HG03039 (cell line): ENCODE measurements around the gene LIPC.

Source experiments
- ATAC-seq: cut with Tn5 transposase; IDR thresholded peaks from one replicate; pipeline ENCODE4 v1.9.1; 2021; ENCODE audit warnings: mild to moderate bottlenecking, moderate library complexity; ENCODE audit not compliant: unreplicated experiment

Gene LIPC

DNA sequence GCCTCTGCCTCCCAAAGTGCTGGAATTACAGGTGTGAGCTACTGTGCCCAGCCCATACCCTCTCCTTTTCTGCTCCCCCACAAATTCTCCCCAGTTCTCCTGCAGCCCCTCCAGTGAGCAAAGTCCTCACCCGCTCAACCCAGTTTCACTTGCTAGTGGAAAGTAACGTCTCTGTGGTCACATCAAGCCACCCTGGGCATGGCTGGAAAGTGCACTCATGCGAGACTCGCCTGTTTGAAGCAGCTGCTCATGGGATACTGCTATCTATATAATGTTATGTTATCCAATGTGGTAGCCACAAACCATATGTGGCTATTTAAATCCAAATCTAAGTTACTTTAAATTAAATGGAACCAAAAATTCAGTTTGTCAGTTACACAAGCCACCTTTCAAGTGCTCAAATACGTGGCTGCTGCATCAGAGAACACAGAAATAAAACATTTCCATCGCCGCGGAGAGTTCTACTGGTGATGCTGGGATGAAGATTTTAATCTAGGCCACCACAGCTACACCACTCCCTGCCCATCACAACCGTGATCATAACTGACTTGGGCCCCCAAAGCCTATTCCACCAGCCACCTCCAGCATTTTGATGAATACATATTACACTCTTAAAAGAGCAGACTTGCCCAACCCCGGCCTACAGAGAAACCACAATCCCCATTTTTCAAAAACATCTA lies 119.4 kb downstream of the LIPC start:
- ATAC-seq, result no peak

- ATAC-seq, result no peak
These were observed 120.1 kb downstream of the LIPC start for GRCh38 chr15:58551764-58552504.

DNA sequence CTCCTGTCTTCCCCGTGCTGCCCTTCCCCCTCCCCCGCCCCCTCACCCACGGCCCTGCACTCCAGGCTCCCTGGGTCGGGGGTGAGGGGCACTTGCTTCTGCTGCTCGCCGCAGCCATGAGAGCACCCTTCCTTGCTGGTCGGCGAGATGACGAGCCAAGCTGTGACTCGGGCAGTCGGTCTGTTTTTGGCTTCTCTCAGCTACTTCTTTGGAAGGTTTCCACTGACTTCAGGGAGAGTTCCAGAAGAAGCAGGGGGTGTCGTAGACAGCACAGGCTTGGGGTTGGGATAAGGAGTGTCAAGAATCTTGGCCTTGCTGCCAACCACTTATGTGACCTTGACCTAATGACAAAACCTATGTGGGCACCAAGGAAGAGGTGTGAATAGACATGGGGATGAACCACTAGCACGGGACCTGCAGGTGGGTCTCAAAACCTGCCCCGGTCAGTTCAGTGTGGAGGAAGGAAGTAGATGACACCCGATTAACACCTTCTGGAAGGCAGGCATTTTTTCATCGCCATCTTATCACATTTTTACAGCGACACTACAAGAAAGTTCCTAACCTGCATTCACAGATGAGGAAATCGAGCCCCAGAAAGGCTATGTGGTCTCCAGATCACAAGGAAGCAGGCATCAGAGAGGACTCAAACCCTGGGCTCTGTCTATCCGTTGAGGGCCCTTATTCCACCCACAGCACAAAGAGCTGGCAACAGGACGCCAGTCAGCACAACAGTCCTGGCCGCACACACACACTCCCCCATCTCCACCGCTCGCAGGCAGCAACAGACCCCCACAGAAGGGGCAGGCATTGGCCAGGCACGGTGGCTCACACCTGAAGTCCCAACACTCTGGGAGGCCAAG lies 120.9 kb downstream of the LIPC start:
- ATAC-seq, result no peak

GRCh38 chr15:58553365-58553918 lies 121.7 kb downstream of the LIPC start:
- no peak for ATAC-seq

- no peak for ATAC-seq
These were observed 123.0 kb downstream of the LIPC start for GRCh38 chr15:58554758-58555157.

DNA sequence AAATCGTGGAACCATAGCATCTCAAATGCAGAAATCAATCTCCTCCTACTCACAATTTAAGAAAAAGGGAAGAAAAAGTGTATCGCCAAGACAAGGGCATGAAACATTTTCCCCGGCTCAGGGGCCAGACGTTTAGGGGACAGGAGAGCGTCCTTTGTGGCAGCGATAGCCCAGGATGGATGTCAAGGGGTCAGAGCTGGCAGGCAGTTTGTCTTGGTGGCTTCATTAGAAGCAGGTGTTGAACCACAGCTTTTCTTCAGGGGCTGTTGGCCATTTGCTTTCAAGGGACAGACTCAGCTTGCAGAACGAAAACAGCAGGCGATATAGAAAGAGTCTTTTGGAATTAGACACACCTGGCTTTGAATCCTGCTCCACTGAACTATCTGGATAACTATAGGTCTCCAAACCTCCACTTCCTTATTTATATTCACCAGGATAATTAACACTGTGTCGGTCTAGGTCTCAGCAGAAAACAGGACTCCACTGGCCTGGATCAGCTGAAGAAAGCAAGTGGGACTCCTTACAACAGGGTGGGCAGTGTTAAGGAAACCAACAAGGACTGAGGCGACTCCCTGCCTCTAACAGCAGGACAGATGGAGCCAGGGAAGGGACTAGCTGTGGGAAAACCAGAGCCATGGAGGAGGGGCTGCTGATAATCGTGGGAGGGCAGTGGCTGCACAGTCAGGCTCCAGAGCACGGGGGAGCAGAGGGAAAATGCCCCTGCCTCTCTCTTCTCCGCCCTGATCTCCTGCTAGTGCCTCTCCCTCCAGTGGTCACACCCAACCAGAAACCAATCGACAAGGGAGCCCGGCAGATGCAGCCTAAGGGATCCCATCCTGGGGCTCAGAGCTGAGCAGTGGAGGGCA lies 123.6 kb downstream of the LIPC start:
- ATAC-seq, result no peak

- ATAC-seq, result no peak
These were observed 124.2 kb downstream of the LIPC start for GRCh38 chr15:58556028-58556361.

GRCh38 chr15:58556541-58556940 lies 124.8 kb downstream of the LIPC start:
- ATAC-seq, result no peak

DNA sequence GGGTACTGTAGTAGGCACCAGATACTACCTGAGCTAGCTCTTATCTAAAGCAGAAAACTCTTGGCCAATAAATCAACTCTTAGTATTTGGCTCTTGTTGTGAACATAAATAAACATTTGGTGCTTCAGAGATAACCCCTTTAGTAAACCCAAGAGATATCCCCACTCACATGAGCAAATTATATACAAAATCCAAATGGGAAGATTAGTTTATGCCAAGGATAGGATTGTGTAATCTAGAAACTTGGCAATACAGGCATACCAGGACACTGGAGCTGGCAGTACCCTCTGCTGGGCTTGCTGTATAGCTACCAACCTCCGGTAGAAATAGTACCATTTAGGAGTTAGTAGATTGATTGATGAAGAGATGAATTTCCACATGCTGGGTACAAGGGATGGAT lies 127.0 kb downstream of the LIPC start:
- ATAC-seq, result no peak

DNA sequence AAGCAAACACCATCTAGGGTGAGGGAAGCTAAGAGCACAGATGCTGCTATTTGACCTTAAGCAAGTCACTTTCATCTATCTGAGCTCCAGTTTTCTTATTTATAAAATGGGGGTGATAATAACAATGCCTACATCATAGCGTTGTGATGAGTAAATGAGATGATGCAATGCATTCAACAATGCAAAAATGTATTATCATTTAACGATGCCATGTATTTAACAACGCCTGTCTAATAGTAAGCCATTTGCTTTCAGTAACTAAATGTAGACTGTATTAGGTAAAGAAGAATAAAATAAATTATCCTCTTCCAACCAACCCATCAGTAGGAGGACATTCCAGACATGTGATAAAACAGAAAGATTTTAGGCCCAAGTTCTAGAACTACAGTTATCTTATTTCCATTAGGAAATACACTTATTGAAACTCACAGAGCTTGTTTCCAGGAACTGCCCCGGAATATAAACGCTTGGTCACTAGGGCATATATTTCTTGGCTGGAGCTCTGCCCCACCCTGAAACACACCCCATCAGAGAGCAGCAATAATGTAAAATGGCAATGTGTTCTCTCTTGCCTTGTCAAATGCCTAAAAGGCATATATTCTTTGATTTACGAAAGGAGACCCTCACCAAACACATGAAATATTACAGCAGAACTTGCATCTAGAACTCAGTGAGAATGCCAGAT lies 128.3 kb downstream of the LIPC start:
- no peak for ATAC-seq

- no peak for ATAC-seq
These were observed 129.5 kb downstream of the LIPC start for GRCh38 chr15:58561321-58561720.

- no peak for ATAC-seq
These were observed 130.3 kb downstream of the LIPC start for GRCh38 chr15:58562135-58562534.

GRCh38 chr15:58564981-58565380 lies 133.2 kb downstream of the LIPC start:
- no peak for ATAC-seq

DNA sequence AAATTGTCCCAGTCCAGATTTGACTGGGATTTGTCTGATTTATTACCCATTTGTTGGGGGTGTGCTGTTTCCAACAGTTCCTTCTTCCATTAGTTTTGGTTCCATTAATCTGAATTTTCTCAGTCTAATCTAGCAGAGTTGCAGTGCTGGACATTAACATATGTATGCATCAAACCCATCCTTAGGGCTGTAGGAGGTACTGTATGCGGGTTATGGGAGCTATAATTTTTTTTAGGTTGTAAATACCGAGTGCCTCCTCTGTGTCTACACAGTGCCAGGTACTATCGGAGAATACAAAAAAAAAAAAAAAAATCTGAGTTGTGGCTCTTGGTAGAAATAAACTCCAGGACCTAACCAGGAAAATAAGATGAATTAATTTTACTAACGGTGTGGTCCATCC lies 133.8 kb downstream of the LIPC start:
- no peak for ATAC-seq

GRCh38 chr15:58566029-58566428 lies 134.2 kb downstream of the LIPC start:
- ATAC-seq, result no peak

- ATAC-seq, result no peak
These were observed 136.4 kb downstream of the LIPC start for GRCh38 chr15:58568157-58568571.

DNA sequence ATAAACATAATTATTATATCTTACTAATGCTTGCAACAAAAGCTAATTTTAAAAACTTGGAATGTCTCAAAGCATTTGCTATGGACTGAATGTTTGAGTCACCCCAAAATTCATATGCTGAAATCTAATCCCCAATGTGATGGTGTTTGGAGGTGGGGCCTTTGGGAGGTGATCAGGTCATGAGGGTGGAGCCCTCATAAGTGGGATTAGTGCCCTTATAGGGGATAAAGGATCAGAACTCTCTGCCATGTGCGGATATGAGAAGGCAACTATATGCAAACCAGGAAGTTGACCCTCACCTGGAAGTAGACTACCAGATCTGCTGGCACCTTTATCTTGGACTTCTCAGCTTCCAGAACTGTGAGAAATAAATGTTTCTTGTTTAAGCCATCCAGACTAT lies 137.7 kb downstream of the LIPC start:
- ATAC-seq, result no peak

DNA sequence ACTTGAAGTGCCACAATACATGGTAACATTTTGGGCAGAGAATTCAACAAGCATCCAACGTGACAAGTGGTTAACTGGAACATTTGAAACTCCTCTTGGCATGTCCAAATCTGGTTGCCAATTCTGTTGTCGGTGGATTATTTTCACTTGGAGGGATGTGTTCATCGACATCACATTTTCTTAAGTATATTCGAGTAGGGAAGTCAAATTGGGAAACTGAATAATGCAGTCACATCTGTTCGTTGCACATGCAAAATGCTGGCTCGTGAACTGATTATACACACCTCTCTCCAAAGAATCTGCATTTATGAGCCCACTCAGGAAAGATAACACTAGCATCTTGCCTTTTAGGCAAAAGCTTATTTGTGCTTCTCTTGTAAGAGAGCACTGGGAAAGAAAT lies 139.7 kb downstream of the LIPC start:
- ATAC-seq, result no peak

DNA sequence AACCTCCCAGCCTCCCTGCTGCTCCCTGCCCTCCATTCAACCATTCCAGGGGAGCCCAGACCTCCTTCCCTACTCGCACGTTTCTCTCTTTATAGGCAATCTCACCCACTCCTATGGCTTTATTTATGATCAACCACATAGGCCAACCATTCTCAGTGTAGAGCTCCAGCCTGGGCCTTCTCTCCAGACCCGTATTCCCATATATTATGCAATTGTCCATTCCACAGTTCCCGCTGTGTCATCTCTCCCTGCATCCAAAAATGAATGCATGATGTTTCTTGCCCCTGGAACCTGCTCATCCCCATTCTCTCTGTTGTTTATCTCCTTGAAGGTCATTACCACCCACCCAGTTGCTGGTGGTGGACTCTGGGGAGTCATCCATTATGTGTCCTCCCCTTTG lies 140.7 kb downstream of the LIPC start:
- ATAC-seq, result no peak

DNA sequence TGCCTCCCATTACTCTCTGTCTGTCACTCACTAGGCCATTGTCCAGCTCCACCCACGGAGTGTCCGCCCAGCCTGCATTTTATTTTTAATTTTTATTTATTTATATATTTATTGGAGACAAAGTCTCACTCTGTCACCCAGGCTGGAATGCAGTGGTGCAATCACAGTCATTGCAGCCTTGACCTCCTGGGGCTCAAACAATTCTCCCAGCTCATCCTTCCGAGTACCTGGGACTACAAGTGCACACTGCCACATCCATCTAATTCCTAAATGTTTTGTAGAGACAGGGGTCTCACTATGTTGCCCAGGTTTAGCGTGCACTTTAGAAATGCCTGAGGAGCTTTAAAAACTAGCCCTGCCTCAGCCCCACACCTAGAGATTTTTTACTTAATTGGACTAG lies 141.5 kb downstream of the LIPC start:
- no peak for ATAC-seq
